HepG2 (cell line): ENCODE data around the gene HYCC2. TPM values are rescaled to one million over a fixed set of nuclear protein-coding genes. Genes with fewer than 3 reads are reported as not detected.

Source experiments
- ATM ChIP-seq: fragments of 450-650 bp; IDR thresholded peaks from 2 replicates; pipeline ENCODE4 v1.7.1; 2017; ENCODE audit warnings: mild to moderate bottlenecking, borderline replicate concordance
- CEBPG ChIP-seq: IDR thresholded peaks from 2 replicates; pipeline ENCODE4 v1.6.1; 2016
- GATAD2A ChIP-seq: IDR thresholded peaks from 2 replicates; pipeline ENCODE4 v1.6.1; 2016
- HIC2 ChIP-seq: sonication (generic); formaldehyde crosslinking; IDR thresholded peaks from 2 replicates; pipeline ENCODE4 v1.9.0; 2022; ENCODE audit warnings: low read depth, missing genetic modification reagents
- KDM2A ChIP-seq: sonication (generic); formaldehyde crosslinking; IDR thresholded peaks from 2 replicates; pipeline ENCODE4 v1.4.0; 2020; ENCODE audit warnings: low read depth, missing genetic modification reagents, borderline replicate concordance
- KDM3A ChIP-seq: IDR thresholded peaks from 2 replicates; pipeline ENCODE4 v1.6.1; 2018; ENCODE audit warnings: low read depth, missing compliant biosample characterization
- MED8 ChIP-seq: sonication (generic); formaldehyde crosslinking; IDR thresholded peaks from 2 replicates; pipeline ENCODE4 v1.8.1; 2023; ENCODE audit warnings: mild to moderate bottlenecking, missing genetic modification reagents; ENCODE audit not compliant: insufficient replicate concordance
- MIER3 ChIP-seq: IDR thresholded peaks from 2 replicates; pipeline ENCODE4 v1.6.1; 2016; ENCODE audit warnings: missing compliant biosample characterization, borderline replicate concordance
- NFYC ChIP-seq: IDR thresholded peaks from 2 replicates; pipeline ENCODE4 v1.6.1; 2016; ENCODE audit warnings: missing genetic modification reagents, missing compliant biosample characterization
- NRL ChIP-seq: sonication (generic); formaldehyde crosslinking; IDR thresholded peaks from 2 replicates; pipeline ENCODE4 v1.5.0; 2020; ENCODE audit warnings: missing genetic modification reagents, mild to moderate bottlenecking, moderate library complexity, borderline replicate concordance
- RORA ChIP-seq: sonication (generic); formaldehyde crosslinking; IDR thresholded peaks from 2 replicates; pipeline ENCODE4 v1.5.0; 2020; ENCODE audit warnings: mild to moderate bottlenecking, missing genetic modification reagents, moderate library complexity
- SYNCRIP ChIP-seq: fragments of 200-400 bp; formaldehyde crosslinking; IDR thresholded peaks from 2 replicates; pipeline ENCODE4 v1.6.1; 2018; ENCODE audit warnings: mild to moderate bottlenecking, low read depth, low read length; ENCODE audit not compliant: insufficient read depth
- TFDP1 ChIP-seq: IDR thresholded peaks from 2 replicates; pipeline ENCODE4 v1.6.1; 2016; ENCODE audit warnings: missing compliant biosample characterization, missing genetic modification reagents, borderline replicate concordance
- TP53 ChIP-seq: sonication (generic); formaldehyde crosslinking; conservative IDR thresholded peaks from 2 replicates; pipeline ENCODE4 v1.4.0; 2020; ENCODE audit warnings: missing genetic modification reagents
- ZFP41 ChIP-seq: sonication (generic); formaldehyde crosslinking; IDR thresholded peaks from 2 replicates; pipeline ENCODE4 v1.4.0; 2020; ENCODE audit warnings: mild to moderate bottlenecking, missing genetic modification reagents, borderline replicate concordance
- ZNF607 ChIP-seq: sonication (generic); formaldehyde crosslinking; IDR thresholded peaks from 2 replicates; pipeline ENCODE4 v1.5.1; 2020; ENCODE audit warnings: missing genetic modification reagents, mild to moderate bottlenecking, borderline replicate concordance
- polyA plus RNA-seq, 8 experiments: library from polyadenylated mRNA; depleted of rRNA in 3 of 8; stranded (reverse) in 7 of 8; unstranded in 1 of 8; fragments of >200 nt; fragmentation: Illumina TruSeq in 4 of 8; extraction: Trizol in 4 of 8; gene quantifications; 2 replicates each; pipeline versions ENCODE4 v1.2.1 to v1.2.3, GENCODE V29; 2011 to 2016; ENCODE audit warnings: low read depth in 4 of 8, missing spikeins in 1 of 8, mixed read lengths in 1 of 8; ENCODE audit not compliant: insufficient read depth in 1 of 8
- total RNA-seq, 5 experiments: library from RNA; depleted of rRNA; stranded (reverse); fragments of >200 nt; fragmentation: Illumina TruSeq; extraction: Trizol; gene quantifications; 2 replicates each; pipeline ENCODE4 v1.2.3, GENCODE V29; 2016; ENCODE audit warnings: low read depth in 1 of 5
- TF ChIP-seq, protein P1 (sequence below): sonication (generic); formaldehyde crosslinking; IDR thresholded peaks from 2 replicates; pipeline ENCODE4 v1.5.1; 2020; ENCODE audit warnings: mild to moderate bottlenecking, missing genetic modification reagents, moderate library complexity
- TF ChIP-seq, protein P2 (sequence below): sonication (generic); formaldehyde crosslinking; IDR thresholded peaks from 2 replicates; pipeline ENCODE4 v1.4.0; 2020; ENCODE audit warnings: missing genetic modification reagents
- TF ChIP-seq, protein P3 (sequence below): IDR thresholded peaks from 2 replicates; pipeline ENCODE4 v1.6.1; 2012; ENCODE audit warnings: inconsistent platforms

The HYCC2 gene
- total and polyA plus RNA-seq, 2 of the 13 experiments (the other 11 are each of a cell fraction or from before 2014, with no cell fraction given): 4.7 to 13.9 TPM

DNA sequence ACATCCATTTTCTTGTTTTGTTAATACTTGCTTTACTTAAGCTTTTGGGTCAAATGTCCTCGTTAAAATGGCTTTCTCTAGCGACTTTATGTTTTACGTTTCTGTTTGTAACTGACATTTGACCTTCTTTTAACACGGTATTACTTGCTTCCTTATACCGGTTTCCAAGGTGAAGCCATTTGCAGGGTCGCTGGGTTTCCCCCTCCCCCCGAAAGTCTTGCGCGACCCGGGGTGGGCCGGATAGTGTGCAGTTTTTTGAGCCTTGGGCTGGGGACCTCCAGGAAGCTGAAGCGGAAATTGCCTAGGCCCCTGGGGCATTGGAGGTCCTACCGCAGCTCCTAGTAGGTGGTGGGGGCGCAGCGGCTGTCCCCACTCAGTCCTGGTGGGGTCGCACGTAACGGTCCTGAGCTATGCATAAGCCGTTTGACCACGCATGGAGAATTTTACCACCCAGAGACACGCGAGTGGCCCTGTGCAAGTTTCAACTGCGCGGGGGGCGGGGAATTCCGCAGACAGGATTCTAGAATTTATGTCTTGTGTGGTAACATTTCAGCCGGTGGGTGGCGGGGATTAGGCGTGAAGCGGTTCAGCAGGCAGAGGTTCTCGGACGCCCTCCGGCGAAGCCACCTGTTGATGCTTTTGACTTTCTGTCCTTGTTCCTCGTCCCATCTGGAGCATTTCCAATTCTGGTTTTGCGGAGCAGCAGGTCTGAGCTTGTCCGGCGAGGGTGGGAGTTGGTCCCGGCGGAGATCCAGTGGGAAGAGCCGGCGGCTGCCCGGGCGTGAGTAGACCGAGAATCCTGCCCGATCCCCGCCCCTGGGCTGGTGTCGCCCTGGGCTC lies 46.9 kb upstream of the HYCC2 start (continued):
- TF ChIP-seq, protein P1, sequence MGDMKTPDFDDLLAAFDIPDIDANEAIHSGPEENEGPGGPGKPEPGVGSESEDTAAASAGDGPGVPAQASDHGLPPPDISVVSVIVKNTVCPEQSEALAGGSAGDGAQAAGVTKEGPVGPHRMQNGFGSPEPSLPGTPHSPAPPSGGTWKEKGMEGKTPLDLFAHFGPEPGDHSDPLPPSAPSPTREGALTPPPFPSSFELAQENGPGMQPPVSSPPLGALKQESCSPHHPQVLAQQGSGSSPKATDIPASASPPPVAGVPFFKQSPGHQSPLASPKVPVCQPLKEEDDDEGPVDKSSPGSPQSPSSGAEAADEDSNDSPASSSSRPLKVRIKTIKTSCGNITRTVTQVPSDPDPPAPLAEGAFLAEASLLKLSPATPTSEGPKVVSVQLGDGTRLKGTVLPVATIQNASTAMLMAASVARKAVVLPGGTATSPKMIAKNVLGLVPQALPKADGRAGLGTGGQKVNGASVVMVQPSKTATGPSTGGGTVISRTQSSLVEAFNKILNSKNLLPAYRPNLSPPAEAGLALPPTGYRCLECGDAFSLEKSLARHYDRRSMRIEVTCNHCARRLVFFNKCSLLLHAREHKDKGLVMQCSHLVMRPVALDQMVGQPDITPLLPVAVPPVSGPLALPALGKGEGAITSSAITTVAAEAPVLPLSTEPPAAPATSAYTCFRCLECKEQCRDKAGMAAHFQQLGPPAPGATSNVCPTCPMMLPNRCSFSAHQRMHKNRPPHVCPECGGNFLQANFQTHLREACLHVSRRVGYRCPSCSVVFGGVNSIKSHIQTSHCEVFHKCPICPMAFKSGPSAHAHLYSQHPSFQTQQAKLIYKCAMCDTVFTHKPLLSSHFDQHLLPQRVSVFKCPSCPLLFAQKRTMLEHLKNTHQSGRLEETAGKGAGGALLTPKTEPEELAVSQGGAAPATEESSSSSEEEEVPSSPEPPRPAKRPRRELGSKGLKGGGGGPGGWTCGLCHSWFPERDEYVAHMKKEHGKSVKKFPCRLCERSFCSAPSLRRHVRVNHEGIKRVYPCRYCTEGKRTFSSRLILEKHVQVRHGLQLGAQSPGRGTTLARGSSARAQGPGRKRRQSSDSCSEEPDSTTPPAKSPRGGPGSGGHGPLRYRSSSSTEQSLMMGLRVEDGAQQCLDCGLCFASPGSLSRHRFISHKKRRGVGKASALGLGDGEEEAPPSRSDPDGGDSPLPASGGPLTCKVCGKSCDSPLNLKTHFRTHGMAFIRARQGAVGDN (CRISPR knock-in tag): peak; percentile 98
- TF ChIP-seq, protein P2, sequence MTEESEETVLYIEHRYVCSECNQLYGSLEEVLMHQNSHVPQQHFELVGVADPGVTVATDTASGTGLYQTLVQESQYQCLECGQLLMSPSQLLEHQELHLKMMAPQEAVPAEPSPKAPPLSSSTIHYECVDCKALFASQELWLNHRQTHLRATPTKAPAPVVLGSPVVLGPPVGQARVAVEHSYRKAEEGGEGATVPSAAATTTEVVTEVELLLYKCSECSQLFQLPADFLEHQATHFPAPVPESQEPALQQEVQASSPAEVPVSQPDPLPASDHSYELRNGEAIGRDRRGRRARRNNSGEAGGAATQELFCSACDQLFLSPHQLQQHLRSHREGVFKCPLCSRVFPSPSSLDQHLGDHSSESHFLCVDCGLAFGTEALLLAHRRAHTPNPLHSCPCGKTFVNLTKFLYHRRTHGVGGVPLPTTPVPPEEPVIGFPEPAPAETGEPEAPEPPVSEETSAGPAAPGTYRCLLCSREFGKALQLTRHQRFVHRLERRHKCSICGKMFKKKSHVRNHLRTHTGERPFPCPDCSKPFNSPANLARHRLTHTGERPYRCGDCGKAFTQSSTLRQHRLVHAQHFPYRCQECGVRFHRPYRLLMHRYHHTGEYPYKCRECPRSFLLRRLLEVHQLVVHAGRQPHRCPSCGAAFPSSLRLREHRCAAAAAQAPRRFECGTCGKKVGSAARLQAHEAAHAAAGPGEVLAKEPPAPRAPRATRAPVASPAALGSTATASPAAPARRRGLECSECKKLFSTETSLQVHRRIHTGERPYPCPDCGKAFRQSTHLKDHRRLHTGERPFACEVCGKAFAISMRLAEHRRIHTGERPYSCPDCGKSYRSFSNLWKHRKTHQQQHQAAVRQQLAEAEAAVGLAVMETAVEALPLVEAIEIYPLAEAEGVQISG (CRISPR knock-in tag): peak; percentile 68
- TF ChIP-seq KDM3A (CRISPR knock-in tag): peak; percentile 32; the same call in 1 of the 2 replicates
- TF ChIP-seq SYNCRIP: no peak
- TF ChIP-seq, protein P3, sequence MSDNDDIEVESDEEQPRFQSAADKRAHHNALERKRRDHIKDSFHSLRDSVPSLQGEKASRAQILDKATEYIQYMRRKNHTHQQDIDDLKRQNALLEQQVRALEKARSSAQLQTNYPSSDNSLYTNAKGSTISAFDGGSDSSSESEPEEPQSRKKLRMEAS: peak; percentile 79
- no peak; the same call in 1 of the 2 replicates for TF ChIP-seq NFYC
- TF ChIP-seq RORA (CRISPR knock-in tag): no peak
- peak; percentile 81 for TF ChIP-seq MED8
- peak; percentile 58 for TF ChIP-seq KDM2A (CRISPR knock-in tag)
- 0 out of 2 replicates have a peak, but pooled peaks have one; percentile 23 for TF ChIP-seq HIC2 (CRISPR knock-in tag)
- TF ChIP-seq CEBPG (CRISPR knock-in tag): peak; percentile 59
- TF ChIP-seq ZFP41: no peak
- no peak for TF ChIP-seq ATM
- TF ChIP-seq TP53: no peak; the same call in 1 of the 2 replicates
- TF ChIP-seq ZNF607 (CRISPR knock-in tag): no peak; the same call in 1 of the 2 replicates
- peak; percentile 85 for TF ChIP-seq GATAD2A (CRISPR knock-in tag)
- no peak; the same call in 1 of the 2 replicates for TF ChIP-seq NRL (CRISPR knock-in tag)
- peak; percentile 76; the same call in 1 of the 2 replicates for TF ChIP-seq TFDP1 (CRISPR knock-in tag)
- 0 out of 2 replicates have a peak, but pooled peaks have one; percentile 35 for TF ChIP-seq MIER3 (CRISPR knock-in tag)
